Lung (tissue), 12 donors: ENCODE results near the gene EHBP1. TPM values are rescaled to one million over a fixed set of nuclear protein-coding genes. Genes with fewer than 3 reads are reported as not detected.
A peak's percentile ranks its signal among the peaks of the same experiment; 100 is the strongest.

Experiments used
- ATAC-seq: fragments of 200-7000 bp; cut with Tn5 transposase; one replicate; pipeline ENCODE4 v1.9.1; 2020; ENCODE audit warnings: moderate number of reproducible peaks; ENCODE audit not compliant: insufficient read depth, low FRiP score
- DNase-seq, 3 donors: peaks; one replicate each; pipeline ENCODE4 v3.0.0-alpha.2; 2013 to 2017
- H3K27ac ChIP-seq, 2 donors: one replicate each; pipeline ENCODE4 v1.5.1; 2013; ENCODE audit warnings: mild to moderate bottlenecking in 2 of 2, moderate library complexity in 2 of 2, control low read depth in 1 of 2, inconsistent platforms in 1 of 2, low read depth in 1 of 2, low read length in 1 of 2
- H3K27me3 ChIP-seq, 3 donors: one replicate each; pipeline ENCODE4 v1.5.1; 2013; ENCODE audit warnings: low read length in 2 of 3; ENCODE audit not compliant: control insufficient read depth in 3 of 3, insufficient read depth in 3 of 3
- H3K36me3 ChIP-seq, 4 donors: one replicate each; pipeline ENCODE4 v1.5.1; 2013; ENCODE audit warnings: low read length in 4 of 4, mild to moderate bottlenecking in 1 of 4, moderate library complexity in 1 of 4; ENCODE audit not compliant: control insufficient read depth in 4 of 4, insufficient read depth in 4 of 4
- H3K4me1 ChIP-seq, 5 donors: one replicate each; pipeline ENCODE4 v1.5.1; 2013; ENCODE audit warnings: low read length in 5 of 5, mild to moderate bottlenecking in 2 of 5, moderate library complexity in 1 of 5; ENCODE audit not compliant: control insufficient read depth in 5 of 5, insufficient read depth in 5 of 5
- H3K4me3 ChIP-seq: one replicate; pipeline ENCODE4 v1.5.1; 2013; ENCODE audit warnings: mild to moderate bottlenecking, control low read depth, moderate library complexity
- H3K9ac ChIP-seq, 2 donors: one replicate each; pipeline ENCODE4 v1.5.1; 2013; ENCODE audit warnings: low read length in 2 of 2, control low read depth in 1 of 2; ENCODE audit not compliant: insufficient read depth in 1 of 2
- H3K9me3 ChIP-seq, 4 donors: one replicate each; pipeline ENCODE4 v1.5.1; 2013; ENCODE audit warnings: low read length in 3 of 4, mild to moderate bottlenecking in 1 of 4, moderate library complexity in 1 of 4; ENCODE audit not compliant: control insufficient read depth in 4 of 4, insufficient read depth in 3 of 4
- WGBS, 2 donors: extraction: QIAGEN DNeasy Blood & Tissue Kit; methylation state at CpG; one replicate each; pipeline ENCODE4 v1.1.7; 2013; 5-methylcytosine and 5-hydroxymethylcytosine counted together
- polyA plus RNA-seq, 2 donors: library from polyadenylated mRNA; stranded (reverse); fragments of 200-250 nt; gene quantifications; one replicate each; pipeline ENCODE4 v1.2.1, GENCODE V29; 2013
- total RNA-seq, 2 donors: library from RNA; depleted of rRNA in 1 of 2; stranded (reverse); fragments of >200 nt in 1 of 2; gene quantifications; one replicate each; pipeline ENCODE4 v1.2.1, GENCODE V29; 2014 to 2021
- TF ChIP-seq, protein P1 (sequence below): IDR thresholded peaks from 2 replicates; pipeline ENCODE4 v1.5.1; 2012; ENCODE audit warnings: mild to moderate bottlenecking; ENCODE audit errors: control extremely low read depth, extremely low read depth
- donor health status: control.
- donor health status: control.
- donor health status: Bipolar disorder and iron deficiency.
- donor health status: healthy.
- donor health status: DM: yes; HTN: yes; CAD: no.

The EHBP1 gene
- total and polyA plus RNA-seq, 4 donors: 7.9 to 83.2 (median 22.7) TPM

DNA sequence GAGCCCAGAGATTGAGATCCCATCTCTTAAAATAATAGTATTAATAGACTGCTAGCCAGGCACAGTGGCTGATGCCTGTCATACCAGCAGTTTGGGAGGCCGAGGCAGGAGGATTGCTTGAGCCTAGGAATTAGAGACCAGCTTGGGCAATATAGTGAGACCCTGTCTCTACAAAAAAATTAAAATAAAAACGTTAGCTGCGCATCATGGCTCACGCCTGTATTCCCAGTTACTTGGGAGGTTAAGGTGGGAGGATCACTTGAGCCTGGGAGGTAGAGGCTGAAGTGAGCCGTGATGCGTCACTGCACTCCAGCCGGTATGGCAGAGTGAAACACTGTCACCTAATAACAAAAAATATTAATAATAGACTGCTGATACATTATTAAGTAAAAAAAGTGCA, 178.1 kb downstream of the EHBP1 start:
- no peak for ATAC-seq
- H3K36me3 ChIP-seq: peaks cover 0 to 9% (median 1%) of the 10 kb centered on the region in 4 donors
- TF ChIP-seq, protein P1, sequence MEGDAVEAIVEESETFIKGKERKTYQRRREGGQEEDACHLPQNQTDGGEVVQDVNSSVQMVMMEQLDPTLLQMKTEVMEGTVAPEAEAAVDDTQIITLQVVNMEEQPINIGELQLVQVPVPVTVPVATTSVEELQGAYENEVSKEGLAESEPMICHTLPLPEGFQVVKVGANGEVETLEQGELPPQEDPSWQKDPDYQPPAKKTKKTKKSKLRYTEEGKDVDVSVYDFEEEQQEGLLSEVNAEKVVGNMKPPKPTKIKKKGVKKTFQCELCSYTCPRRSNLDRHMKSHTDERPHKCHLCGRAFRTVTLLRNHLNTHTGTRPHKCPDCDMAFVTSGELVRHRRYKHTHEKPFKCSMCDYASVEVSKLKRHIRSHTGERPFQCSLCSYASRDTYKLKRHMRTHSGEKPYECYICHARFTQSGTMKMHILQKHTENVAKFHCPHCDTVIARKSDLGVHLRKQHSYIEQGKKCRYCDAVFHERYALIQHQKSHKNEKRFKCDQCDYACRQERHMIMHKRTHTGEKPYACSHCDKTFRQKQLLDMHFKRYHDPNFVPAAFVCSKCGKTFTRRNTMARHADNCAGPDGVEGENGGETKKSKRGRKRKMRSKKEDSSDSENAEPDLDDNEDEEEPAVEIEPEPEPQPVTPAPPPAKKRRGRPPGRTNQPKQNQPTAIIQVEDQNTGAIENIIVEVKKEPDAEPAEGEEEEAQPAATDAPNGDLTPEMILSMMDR: no peak
- H3K4me1 ChIP-seq: peaks cover 0 to 4% (median 0%) of the 10 kb centered on the region in 5 donors
- H3K9ac ChIP-seq: no peak overlapping the region
- no peaks in the 10 kb centered on the region for H3K27me3 ChIP-seq
- H3K9me3 ChIP-seq: peaks cover 0 to 5% (median 2%) of the 10 kb centered on the region in 4 donors
- no peak overlapping the region for H3K27ac ChIP-seq
- 95 to 98% methylated on average over 7 of the region's 7 CpGs for WGBS, 2 donors
- no peak for DNase-seq
- no peak overlapping the region for H3K4me3 ChIP-seq

DNA sequence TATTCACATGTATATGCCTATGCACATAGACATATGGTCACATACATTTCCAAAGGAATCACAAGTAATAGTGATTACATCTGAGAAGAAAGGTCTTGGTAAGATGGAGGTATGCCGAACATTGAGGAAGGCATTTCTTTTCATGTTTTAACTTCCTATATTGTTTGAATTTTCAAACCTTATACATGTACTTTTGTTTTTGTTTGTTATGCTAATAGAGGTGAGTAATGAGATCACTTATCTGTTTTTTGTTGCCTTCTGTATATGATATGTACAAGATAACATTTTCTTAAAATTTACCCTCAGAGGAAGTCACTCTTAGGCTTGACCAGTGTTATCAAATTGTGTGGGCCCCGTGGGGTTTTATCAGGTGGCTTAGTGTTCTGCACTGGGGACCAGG, 178.6 kb downstream of the EHBP1 start:
- WGBS, 2 donors: 80 to 89% methylated on average over 2 of the region's 2 CpGs
- H3K9me3 ChIP-seq: peaks cover 0 to 5% (median 2%) of the 10 kb centered on the region in 4 donors
- H3K27ac ChIP-seq: no peak overlapping the region
- H3K4me1 ChIP-seq: peaks cover 0 to 4% (median 0%) of the 10 kb centered on the region in 5 donors
- no peak for ATAC-seq
- peaks cover 0 to 9% (median 1%) of the 10 kb centered on the region in 4 donors for H3K36me3 ChIP-seq
- no peaks in the 10 kb centered on the region for H3K27me3 ChIP-seq
- no peak overlapping the region for H3K9ac ChIP-seq
- no peak overlapping the region for H3K4me3 ChIP-seq
- TF ChIP-seq, protein P1: no peak
- DNase-seq: no peak

DNA sequence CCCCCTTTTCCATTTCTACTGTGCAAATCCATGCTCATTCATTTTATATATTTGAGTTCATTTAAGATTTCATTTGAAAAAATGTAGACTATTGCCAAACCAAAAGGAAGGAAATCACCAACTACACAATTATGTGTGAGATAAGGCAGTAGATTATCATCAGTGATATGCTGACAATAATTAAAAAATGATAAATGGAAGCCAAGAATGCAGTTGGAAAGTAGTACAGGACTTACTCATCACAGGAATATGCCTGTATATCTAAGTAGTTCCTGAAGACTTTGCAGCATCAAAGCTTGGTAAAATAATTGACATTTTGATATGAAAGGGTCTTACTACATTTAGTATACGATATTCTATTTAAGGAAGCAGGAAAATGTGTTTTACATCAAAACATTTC, 179.0 kb downstream of the EHBP1 start:
- TF ChIP-seq, protein P1: no peak
- H3K4me3 ChIP-seq: no peak overlapping the region
- H3K9ac ChIP-seq: no peak overlapping the region
- peaks cover 0 to 4% (median 0%) of the 10 kb centered on the region in 5 donors for H3K4me1 ChIP-seq
- WGBS, 2 donors: 54 to 56% methylated on average over 1 of the region's 1 CpG
- H3K27me3 ChIP-seq: no peaks in the 10 kb centered on the region
- peaks cover 0 to 9% (median 0%) of the 10 kb centered on the region in 4 donors for H3K36me3 ChIP-seq
- no peak for DNase-seq
- no peak for ATAC-seq
- peaks cover 0 to 5% (median 2%) of the 10 kb centered on the region in 4 donors for H3K9me3 ChIP-seq
- H3K27ac ChIP-seq: no peak overlapping the region

DNA sequence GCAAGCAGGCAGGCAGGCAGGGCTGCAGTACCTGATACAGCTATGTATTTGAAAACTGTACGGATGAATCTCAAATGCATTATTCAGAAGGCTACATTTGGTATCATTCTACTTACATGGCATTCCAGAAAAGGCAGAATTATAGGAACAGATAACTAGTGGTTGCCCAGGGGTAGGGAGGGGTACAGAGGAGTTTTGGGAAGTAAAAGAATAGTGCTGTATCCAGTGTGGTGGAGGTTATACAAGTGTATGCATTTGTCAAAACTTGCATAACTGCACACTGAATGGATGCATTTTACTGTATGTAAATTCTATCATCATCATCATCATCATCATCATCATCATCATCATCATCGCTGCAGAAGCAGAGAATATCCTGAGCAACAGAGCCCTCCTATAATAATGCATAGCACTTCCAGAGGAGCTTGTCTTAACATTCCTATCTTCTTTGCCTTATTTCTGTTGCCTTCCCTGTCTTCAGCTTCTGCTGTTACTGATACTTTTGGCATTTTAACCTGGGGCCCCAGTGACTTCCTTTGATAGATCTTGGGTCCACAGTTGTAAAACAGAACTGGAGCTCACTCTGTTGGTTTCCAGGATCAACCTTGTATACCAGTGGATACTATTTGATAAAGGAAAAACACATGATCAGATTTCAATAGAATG, 189.6 kb downstream of the EHBP1 start:
- TF ChIP-seq, protein P1: no peak
- WGBS, 2 donors: 98 to 100% methylated on average over 2 of the region's 2 CpGs
- no peak for ATAC-seq

More for the DNA sequence above, 189.6 kb downstream of the EHBP1 start:
- H3K4me3 ChIP-seq: no peak overlapping the region
- no peak overlapping the region for H3K9ac ChIP-seq
- peak in 1 of 3 donors; percentile 10 for DNase-seq
- no peak overlapping the region for H3K27ac ChIP-seq
- H3K4me1 ChIP-seq: no peaks in the 10 kb centered on the region
- no peaks in the 10 kb centered on the region for H3K9me3 ChIP-seq
- no peaks in the 10 kb centered on the region for H3K27me3 ChIP-seq
- H3K36me3 ChIP-seq: peaks cover 0 to 2% (median 0%) of the 10 kb centered on the region in 4 donors
